HepG2 (cell line): Measurements from ENCODE around the gene AGT. TPM values are rescaled to one million over a fixed set of nuclear protein-coding genes. Genes with fewer than 3 reads are reported as not detected.
A peak's percentile ranks its signal among the peaks of the same experiment; 100 is the strongest.

Experiments
- EHMT2 ChIP-seq: fragments of 200-600 bp; sonication (generic); IDR thresholded peaks from 2 replicates; pipeline ENCODE4 v1.7.0; 2017; ENCODE audit warnings: antibody characterized with exemption, low read depth, low read length, borderline replicate concordance
- HDAC2 ChIP-seq: sonication (generic); formaldehyde crosslinking; IDR thresholded peaks from 2 replicates; pipeline ENCODE4 v1.4.0; 2020; ENCODE audit warnings: missing genetic modification reagents
- LCORL ChIP-seq, 2 experiments: fragments of 450-650 bp in 1 of 2; sonication (generic) in 1 of 2; formaldehyde crosslinking in 1 of 2; IDR thresholded peaks; 2 replicates each; pipeline versions ENCODE4 v1.5.0 to v1.6.1; 2017 to 2020; ENCODE audit warnings: antibody characterized with exemption in 1 of 2, missing genetic modification reagents in 1 of 2
- TMF1 ChIP-seq: sonication (generic); formaldehyde crosslinking; IDR thresholded peaks from 2 replicates; pipeline ENCODE4 v1.8.1; 2022; ENCODE audit warnings: low read depth, missing genetic modification reagents
- TRIM24 ChIP-seq: sonication (generic); formaldehyde crosslinking; IDR thresholded peaks from 2 replicates; pipeline ENCODE4 v1.8.0; 2022; ENCODE audit warnings: mild to moderate bottlenecking, missing genetic modification reagents
- WIZ ChIP-seq: sonication (generic); formaldehyde crosslinking; IDR thresholded peaks from 2 replicates; pipeline ENCODE4 v1.5.1; 2020; ENCODE audit warnings: mild to moderate bottlenecking, missing genetic modification reagents
- ZKSCAN5 ChIP-seq: sonication (generic); formaldehyde crosslinking; IDR thresholded peaks from 2 replicates; pipeline ENCODE4 v1.5.1; 2020; ENCODE audit warnings: mild to moderate bottlenecking, missing genetic modification reagents
- ZNF235 ChIP-seq: sonication (generic); formaldehyde crosslinking; IDR thresholded peaks from 2 replicates; pipeline ENCODE4 v1.8.1; 2023; ENCODE audit warnings: mild to moderate bottlenecking, missing genetic modification reagents, borderline replicate concordance
- ZSCAN20 ChIP-seq: sonication (generic); formaldehyde crosslinking; IDR thresholded peaks from 2 replicates; pipeline ENCODE4 v1.4.0; 2020; ENCODE audit warnings: missing genetic modification reagents, mild to moderate bottlenecking, borderline replicate concordance
- ZSCAN31 ChIP-seq: sonication (generic); formaldehyde crosslinking; IDR thresholded peaks from 2 replicates; pipeline ENCODE4 v1.5.0; 2020; ENCODE audit warnings: low read depth, mild to moderate bottlenecking, missing genetic modification reagents
- polyA plus RNA-seq, 8 experiments: library from polyadenylated mRNA; depleted of rRNA in 3 of 8; stranded (reverse) in 7 of 8; unstranded in 1 of 8; fragments of >200 nt; fragmentation: Illumina TruSeq in 4 of 8; extraction: Trizol in 4 of 8; gene quantifications; 2 replicates each; pipeline versions ENCODE4 v1.2.1 to v1.2.3, GENCODE V29; 2011 to 2016; ENCODE audit warnings: low read depth in 4 of 8, missing spikeins in 1 of 8, mixed read lengths in 1 of 8; ENCODE audit not compliant: insufficient read depth in 1 of 8
- total RNA-seq, 5 experiments: library from RNA; depleted of rRNA; stranded (reverse); fragments of >200 nt; fragmentation: Illumina TruSeq; extraction: Trizol; gene quantifications; 2 replicates each; pipeline ENCODE4 v1.2.3, GENCODE V29; 2016; ENCODE audit warnings: low read depth in 1 of 5
- TF ChIP-seq, protein P1 (sequence below): IDR thresholded peaks from 2 replicates; pipeline ENCODE4 v1.6.1; 2012; ENCODE audit warnings: low read length, improper control_type of control experiment
- TF ChIP-seq, protein P2 (sequence below): sonication (generic); formaldehyde crosslinking; IDR thresholded peaks from 2 replicates; pipeline ENCODE4 v1.4.0; 2020; ENCODE audit warnings: missing genetic modification reagents, borderline replicate concordance
- TF ChIP-seq, protein P3 (sequence below): sonication (generic); formaldehyde crosslinking; IDR thresholded peaks from 2 replicates; pipeline ENCODE4 v1.5.0; 2020; ENCODE audit warnings: missing genetic modification reagents
- TF ChIP-seq, protein P4 (sequence below): fragments of 450-650 bp; IDR thresholded peaks from 2 replicates; pipeline ENCODE4 v1.6.1; 2016
- TF ChIP-seq, protein P5 (sequence below): IDR thresholded peaks from 2 replicates; pipeline ENCODE4 v1.4.0; 2020; ENCODE audit warnings: mild to moderate bottlenecking, missing genetic modification reagents

The AGT gene
- total and polyA plus RNA-seq, 2 of the 13 experiments (the other 11 are each of a cell fraction or from before 2014, with no cell fraction given), result 892 to 2,071 TPM

DNA sequence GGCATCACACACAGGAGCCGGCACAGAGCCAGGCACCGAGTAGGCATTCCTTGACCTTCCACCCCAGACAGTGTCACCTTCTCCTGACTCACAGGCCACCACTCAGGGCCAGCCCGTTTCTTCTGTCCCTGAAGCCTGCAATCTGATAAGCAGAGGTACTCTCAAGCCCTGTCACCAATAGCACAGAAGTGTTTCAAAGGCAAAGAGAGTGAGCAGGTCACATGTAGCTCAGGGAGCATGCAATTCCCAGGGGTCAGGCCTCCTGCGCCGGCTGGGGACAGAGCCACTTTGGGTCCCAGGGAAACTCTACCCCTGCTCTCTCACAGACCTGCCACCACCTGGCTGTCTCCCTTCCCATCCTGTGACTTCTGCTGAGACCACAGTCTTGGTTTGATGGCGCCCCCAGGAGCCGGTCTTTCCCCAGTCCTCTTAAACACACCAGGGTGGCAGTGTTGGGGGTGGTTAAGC lies 46.5 kb upstream of the AGT start (continued):
- TF ChIP-seq, protein P1, sequence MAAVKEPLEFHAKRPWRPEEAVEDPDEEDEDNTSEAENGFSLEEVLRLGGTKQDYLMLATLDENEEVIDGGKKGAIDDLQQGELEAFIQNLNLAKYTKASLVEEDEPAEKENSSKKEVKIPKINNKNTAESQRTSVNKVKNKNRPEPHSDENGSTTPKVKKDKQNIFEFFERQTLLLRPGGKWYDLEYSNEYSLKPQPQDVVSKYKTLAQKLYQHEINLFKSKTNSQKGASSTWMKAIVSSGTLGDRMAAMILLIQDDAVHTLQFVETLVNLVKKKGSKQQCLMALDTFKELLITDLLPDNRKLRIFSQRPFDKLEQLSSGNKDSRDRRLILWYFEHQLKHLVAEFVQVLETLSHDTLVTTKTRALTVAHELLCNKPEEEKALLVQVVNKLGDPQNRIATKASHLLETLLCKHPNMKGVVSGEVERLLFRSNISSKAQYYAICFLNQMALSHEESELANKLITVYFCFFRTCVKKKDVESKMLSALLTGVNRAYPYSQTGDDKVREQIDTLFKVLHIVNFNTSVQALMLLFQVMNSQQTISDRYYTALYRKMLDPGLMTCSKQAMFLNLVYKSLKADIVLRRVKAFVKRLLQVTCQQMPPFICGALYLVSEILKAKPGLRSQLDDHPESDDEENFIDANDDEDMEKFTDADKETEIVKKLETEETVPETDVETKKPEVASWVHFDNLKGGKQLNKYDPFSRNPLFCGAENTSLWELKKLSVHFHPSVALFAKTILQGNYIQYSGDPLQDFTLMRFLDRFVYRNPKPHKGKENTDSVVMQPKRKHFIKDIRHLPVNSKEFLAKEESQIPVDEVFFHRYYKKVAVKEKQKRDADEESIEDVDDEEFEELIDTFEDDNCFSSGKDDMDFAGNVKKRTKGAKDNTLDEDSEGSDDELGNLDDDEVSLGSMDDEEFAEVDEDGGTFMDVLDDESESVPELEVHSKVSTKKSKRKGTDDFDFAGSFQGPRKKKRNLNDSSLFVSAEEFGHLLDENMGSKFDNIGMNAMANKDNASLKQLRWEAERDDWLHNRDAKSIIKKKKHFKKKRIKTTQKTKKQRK, result no peak
- TF ChIP-seq LCORL (IDR thresholded peaks at IDR 0.05), result no peak
- peak; percentile 84 for TF ChIP-seq LCORL (CRISPR knock-in tag; IDR thresholded peaks at IDR 0.05)
- TF ChIP-seq, protein P2, sequence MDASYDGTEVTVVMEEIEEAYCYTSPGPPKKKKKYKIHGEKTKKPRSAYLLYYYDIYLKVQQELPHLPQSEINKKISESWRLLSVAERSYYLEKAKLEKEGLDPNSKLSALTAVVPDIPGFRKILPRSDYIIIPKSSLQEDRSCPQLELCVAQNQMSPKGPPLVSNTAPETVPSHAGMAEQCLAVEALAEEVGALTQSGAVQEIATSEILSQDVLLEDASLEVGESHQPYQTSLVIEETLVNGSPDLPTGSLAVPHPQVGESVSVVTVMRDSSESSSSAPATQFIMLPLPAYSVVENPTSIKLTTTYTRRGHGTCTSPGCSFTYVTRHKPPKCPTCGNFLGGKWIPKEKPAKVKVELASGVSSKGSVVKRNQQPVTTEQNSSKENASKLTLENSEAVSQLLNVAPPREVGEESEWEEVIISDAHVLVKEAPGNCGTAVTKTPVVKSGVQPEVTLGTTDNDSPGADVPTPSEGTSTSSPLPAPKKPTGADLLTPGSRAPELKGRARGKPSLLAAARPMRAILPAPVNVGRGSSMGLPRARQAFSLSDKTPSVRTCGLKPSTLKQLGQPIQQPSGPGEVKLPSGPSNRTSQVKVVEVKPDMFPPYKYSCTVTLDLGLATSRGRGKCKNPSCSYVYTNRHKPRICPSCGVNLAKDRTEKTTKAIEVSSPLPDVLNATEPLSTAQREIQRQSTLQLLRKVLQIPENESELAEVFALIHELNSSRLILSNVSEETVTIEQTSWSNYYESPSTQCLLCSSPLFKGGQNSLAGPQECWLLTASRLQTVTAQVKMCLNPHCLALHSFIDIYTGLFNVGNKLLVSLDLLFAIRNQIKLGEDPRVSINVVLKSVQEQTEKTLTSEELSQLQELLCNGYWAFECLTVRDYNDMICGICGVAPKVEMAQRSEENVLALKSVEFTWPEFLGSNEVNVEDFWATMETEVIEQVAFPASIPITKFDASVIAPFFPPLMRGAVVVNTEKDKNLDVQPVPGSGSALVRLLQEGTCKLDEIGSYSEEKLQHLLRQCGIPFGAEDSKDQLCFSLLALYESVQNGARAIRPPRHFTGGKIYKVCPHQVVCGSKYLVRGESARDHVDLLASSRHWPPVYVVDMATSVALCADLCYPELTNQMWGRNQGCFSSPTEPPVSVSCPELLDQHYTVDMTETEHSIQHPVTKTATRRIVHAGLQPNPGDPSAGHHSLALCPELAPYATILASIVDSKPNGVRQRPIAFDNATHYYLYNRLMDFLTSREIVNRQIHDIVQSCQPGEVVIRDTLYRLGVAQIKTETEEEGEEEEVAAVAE (CRISPR knock-in tag), result peak; percentile 25; the same call in 1 of the 2 replicates
- no peak for TF ChIP-seq EHMT2
- TF ChIP-seq, protein P3, sequence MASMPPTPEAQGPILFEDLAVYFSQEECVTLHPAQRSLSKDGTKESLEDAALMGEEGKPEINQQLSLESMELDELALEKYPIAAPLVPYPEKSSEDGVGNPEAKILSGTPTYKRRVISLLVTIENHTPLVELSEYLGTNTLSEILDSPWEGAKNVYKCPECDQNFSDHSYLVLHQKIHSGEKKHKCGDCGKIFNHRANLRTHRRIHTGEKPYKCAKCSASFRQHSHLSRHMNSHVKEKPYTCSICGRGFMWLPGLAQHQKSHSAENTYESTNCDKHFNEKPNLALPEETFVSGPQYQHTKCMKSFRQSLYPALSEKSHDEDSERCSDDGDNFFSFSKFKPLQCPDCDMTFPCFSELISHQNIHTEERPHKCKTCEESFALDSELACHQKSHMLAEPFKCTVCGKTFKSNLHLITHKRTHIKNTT (CRISPR knock-in tag), result no peak
- no peak for TF ChIP-seq ZSCAN31 (CRISPR knock-in tag)
- TF ChIP-seq HDAC2 (CRISPR knock-in tag), result no peak
- no peak for TF ChIP-seq ZNF235
- TF ChIP-seq TMF1, result no peak
- TF ChIP-seq ZSCAN20 (CRISPR knock-in tag), result no peak
- TF ChIP-seq WIZ, result no peak
- TF ChIP-seq, protein P4, sequence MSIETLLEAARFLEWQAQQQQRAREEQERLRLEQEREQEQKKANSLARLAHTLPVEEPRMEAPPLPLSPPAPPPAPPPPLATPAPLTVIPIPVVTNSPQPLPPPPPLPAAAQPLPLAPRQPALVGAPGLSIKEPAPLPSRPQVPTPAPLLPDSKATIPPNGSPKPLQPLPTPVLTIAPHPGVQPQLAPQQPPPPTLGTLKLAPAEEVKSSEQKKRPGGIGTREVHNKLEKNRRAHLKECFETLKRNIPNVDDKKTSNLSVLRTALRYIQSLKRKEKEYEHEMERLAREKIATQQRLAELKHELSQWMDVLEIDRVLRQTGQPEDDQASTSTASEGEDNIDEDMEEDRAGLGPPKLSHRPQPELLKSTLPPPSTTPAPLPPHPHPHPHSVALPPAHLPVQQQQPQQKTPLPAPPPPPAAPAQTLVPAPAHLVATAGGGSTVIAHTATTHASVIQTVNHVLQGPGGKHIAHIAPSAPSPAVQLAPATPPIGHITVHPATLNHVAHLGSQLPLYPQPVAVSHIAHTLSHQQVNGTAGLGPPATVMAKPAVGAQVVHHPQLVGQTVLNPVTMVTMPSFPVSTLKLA, result no peak
- TF ChIP-seq TRIM24, result no peak
- TF ChIP-seq, protein P5, sequence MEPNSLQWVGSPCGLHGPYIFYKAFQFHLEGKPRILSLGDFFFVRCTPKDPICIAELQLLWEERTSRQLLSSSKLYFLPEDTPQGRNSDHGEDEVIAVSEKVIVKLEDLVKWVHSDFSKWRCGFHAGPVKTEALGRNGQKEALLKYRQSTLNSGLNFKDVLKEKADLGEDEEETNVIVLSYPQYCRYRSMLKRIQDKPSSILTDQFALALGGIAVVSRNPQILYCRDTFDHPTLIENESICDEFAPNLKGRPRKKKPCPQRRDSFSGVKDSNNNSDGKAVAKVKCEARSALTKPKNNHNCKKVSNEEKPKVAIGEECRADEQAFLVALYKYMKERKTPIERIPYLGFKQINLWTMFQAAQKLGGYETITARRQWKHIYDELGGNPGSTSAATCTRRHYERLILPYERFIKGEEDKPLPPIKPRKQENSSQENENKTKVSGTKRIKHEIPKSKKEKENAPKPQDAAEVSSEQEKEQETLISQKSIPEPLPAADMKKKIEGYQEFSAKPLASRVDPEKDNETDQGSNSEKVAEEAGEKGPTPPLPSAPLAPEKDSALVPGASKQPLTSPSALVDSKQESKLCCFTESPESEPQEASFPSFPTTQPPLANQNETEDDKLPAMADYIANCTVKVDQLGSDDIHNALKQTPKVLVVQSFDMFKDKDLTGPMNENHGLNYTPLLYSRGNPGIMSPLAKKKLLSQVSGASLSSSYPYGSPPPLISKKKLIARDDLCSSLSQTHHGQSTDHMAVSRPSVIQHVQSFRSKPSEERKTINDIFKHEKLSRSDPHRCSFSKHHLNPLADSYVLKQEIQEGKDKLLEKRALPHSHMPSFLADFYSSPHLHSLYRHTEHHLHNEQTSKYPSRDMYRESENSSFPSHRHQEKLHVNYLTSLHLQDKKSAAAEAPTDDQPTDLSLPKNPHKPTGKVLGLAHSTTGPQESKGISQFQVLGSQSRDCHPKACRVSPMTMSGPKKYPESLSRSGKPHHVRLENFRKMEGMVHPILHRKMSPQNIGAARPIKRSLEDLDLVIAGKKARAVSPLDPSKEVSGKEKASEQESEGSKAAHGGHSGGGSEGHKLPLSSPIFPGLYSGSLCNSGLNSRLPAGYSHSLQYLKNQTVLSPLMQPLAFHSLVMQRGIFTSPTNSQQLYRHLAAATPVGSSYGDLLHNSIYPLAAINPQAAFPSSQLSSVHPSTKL (CRISPR knock-in tag), result peak; percentile 45; the same call in 1 of the 2 replicates
- no peak for TF ChIP-seq ZKSCAN5 (CRISPR knock-in tag)
